ENCODE results near the gene SHE. TPM values are rescaled to one million over a fixed set of nuclear protein-coding genes. Genes with fewer than 3 reads are reported as not detected.
A peak's percentile ranks its signal among the peaks of the same experiment; 100 is the strongest.

The SHE gene
- total and polyA plus RNA-seq, 2 donors (not counting 3 experiments of a cell fraction or from before 2014, with no cell fraction given), result 30.1 to 52.7 TPM

DNA sequence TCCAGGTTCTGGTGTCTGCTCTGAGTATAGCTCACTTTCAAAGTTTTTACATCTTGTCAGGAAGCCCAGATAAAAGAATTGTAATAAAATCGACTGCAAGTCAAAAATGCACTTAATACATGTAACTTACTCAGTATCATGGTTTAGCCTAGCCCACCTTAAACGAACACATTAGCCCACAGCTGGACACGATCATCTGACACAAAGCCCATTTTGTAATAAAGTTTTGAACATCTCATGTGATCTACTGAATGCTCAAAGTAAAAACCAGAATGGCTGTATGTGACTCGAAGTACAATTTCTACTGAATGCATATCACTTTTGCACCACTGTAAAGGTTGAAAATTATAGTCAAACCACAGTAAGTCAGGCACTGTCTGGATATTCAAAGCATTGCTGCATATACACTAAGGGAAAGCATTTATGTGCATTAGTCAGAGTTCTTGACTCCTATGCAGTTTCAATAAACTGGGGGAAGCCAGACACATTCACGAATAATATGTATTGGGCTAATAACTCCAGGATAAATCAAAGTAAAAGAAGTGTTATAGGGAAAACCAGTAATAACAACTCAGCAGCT, 12.4 kb downstream of the SHE start:
- dilution Hi-C loops (cut with MboI; ENCODE audit: extremely low pct_ligation_motif_present, low sequenced_read_pairs), result no loop called here
- H2AFZ ChIP-seq (ENCODE audit: low read depth, low read length), result no peak overlapping the region
- no TSS peak for BruUV-seq (replicated peaks)
- intact Hi-C loops (cut with micrococcal nuclease), result loop anchor here (10.0 kb wide), 2 partner anchors 245 to 485 kb away; partner anchors contain the start of genes CKS1B and SHC1
- no peaks in the 10 kb centered on the region for H3K9me3 ChIP-seq (replicated peaks; ENCODE audit: control insufficient read depth, insufficient read depth, low read length)
- no peaks in the 10 kb centered on the region for H3K27me3 ChIP-seq (ENCODE audit: control insufficient read depth in 2 of 2, insufficient read depth in 2 of 2, low read length in 2 of 2)
- ChIA-PET CTCF (interaction anchor here (1.1 to 5.2 kb wide), 4 partner anchors 9 to 155 kb away, joined by 3 to 50 read pairs (median 12); no protein-coding TSS in a partner anchor), POLR2A (interaction anchor here (0.7 kb wide), 1 partner anchor 70 kb away, joined by 4 read pairs; no protein-coding TSS in a partner anchor)
- H3K9me1 ChIP-seq (replicated peaks; ENCODE audit: control insufficient read depth, extremely low read depth, insufficient read depth, low read length), result no peaks in the 10 kb centered on the region
- peak overlapping the region; percentile 35 for H3K27ac ChIP-seq (ENCODE audit: insufficient read depth, low read depth, low read length)
- no peak overlapping the region for H3K4me3 ChIP-seq (replicated peaks in 1 of 3; ENCODE audit: insufficient read depth in 1 of 3, low read depth in 1 of 3, low read length in 3 of 3)
- H3K4me1 ChIP-seq (ENCODE audit: control insufficient read depth, extremely low read depth, insufficient read depth, low read length), result peaks cover 82% of the 10 kb centered on the region
- no peaks in the 10 kb centered on the region for H4K20me1 ChIP-seq (replicated peaks; ENCODE audit: control insufficient read depth, extremely low read depth, insufficient read depth, low read length)
- FAIRE-seq (no peak), DNase-seq (ENCODE audit: low read depth, low spot score) (peak; percentile 41)
- H3K36me3 ChIP-seq (ENCODE audit: control insufficient read depth in 2 of 2, extremely low read depth in 1 of 2, insufficient read depth in 2 of 2, low read length in 2 of 2), result peaks cover 6 to 21% of the 10 kb centered on the region in 2 experiments
- no peak overlapping the region for H3K9ac ChIP-seq (replicated peaks; ENCODE audit: extremely low read depth, insufficient read depth, low read length)
- peak overlapping the region; percentile 59 for H3K4me2 ChIP-seq (ENCODE audit: insufficient read depth, low read length)
- H3K79me2 ChIP-seq (ENCODE audit: control insufficient read depth, insufficient read depth, low read length), result peaks cover 39% of the 10 kb centered on the region
- TF ChIP-seq CTCF (IDR thresholded peaks at IDR 0.05; ENCODE audit: extremely low read depth in 1 of 2, insufficient read depth in 1 of 2, low read depth in 1 of 2, low read length in 2 of 2) (no peak), GATA2 (IDR thresholded peaks at IDR 0.05; ENCODE audit: insufficient read depth, insufficient read length, low read depth, low read length) (no peak), MAX (IDR thresholded peaks at IDR 0.05; ENCODE audit: insufficient read depth, insufficient read length) (no peak), POLR2AphosphoS5 (IDR thresholded peaks at IDR 0.05; ENCODE audit: insufficient read depth, low read depth, low read length) (no peak), FOS (IDR thresholded peaks at IDR 0.05; ENCODE audit: borderline replicate concordance, insufficient read depth, low read length) (no peak), JUN (IDR thresholded peaks at IDR 0.05; ENCODE audit: borderline replicate concordance, insufficient read depth, insufficient read length, low read depth) (no peak), POLR2A (IDR thresholded peaks at IDR 0.05; ENCODE audit: low read depth, low read length) (no peak), MYC (IDR thresholded peaks at IDR 0.05; ENCODE audit: low read depth, low read length) (no peak), EZH2 (IDR thresholded peaks at IDR 0.05; ENCODE audit: borderline replicate concordance, low read depth, low read length, severe bottlenecking) (no peak)
